CD4-positive, alpha-beta memory T cell (primary cell): ENCODE results near the gene CPM. TPM values are rescaled to one million over a fixed set of nuclear protein-coding genes. Genes with fewer than 3 reads are reported as not detected.
A peak's percentile ranks its signal among the peaks of the same experiment; 100 is the strongest.
"Not testable (repeated sequence)": the region's sequence is repeated elsewhere in the genome, so short reads cannot be mapped to it uniquely, and the experiment has no call there.

Experiments
- CTCF ChIA-PET: fragments of 350-600 bp; sonication (Branson Sonifier 250); formaldehyde crosslinking; loops from one replicate; lab custom pipeline; 2021; ENCODE audit warnings: inconsistent platforms; ENCODE audit not compliant: partially characterized antibody; lab: Charles Lee
- POLR2A ChIA-PET: fragments of 350-600 bp; sonication (Branson Sonifier 250); formaldehyde crosslinking; loops from one replicate; lab custom pipeline; 2021; ENCODE audit not compliant: partially characterized antibody; lab: Charles Lee
- DNase-seq, 5 donors: peaks; one replicate each; pipeline versions ENCODE4 v3.0.0 to v3.0.0-alpha.2; 2020 to 2022; ENCODE audit warnings: mixed read lengths in 1 of 5
- H3K27ac ChIP-seq: one replicate; pipeline ENCODE4 v1.7.0; 2013; ENCODE audit warnings: low read depth, low read length
- H3K27me3 ChIP-seq: 2 replicates; pipeline ENCODE4 v1.7.0; 2013; ENCODE audit warnings: mild to moderate bottlenecking, low read length, moderate library complexity; ENCODE audit not compliant: insufficient read depth
- H3K36me3 ChIP-seq: 2 replicates; pipeline ENCODE4 v1.7.0; 2013; ENCODE audit warnings: mild to moderate bottlenecking, low read length, moderate library complexity; ENCODE audit not compliant: insufficient read depth
- H3K4me1 ChIP-seq: 2 replicates; pipeline ENCODE4 v1.7.0; 2013; ENCODE audit warnings: mild to moderate bottlenecking, low read length, moderate library complexity; ENCODE audit not compliant: insufficient read depth
- H3K4me3 ChIP-seq, 2 donors: one replicate each; pipeline ENCODE4 v1.7.0; 2013; ENCODE audit warnings: low read length in 2 of 2, mild to moderate bottlenecking in 1 of 2
- H3K9me3 ChIP-seq, 2 donors: one replicate each; pipeline ENCODE4 v1.7.0; 2013; ENCODE audit warnings: low read length in 2 of 2, control low read depth in 1 of 2; ENCODE audit not compliant: control insufficient read depth in 1 of 2
- H3K27ac Mint-ChIP-seq, 7 donors: one replicate each; pipeline ENCODE4 v1.8.0; 2020 to 2021; ENCODE audit warnings: mixed read lengths in 7 of 7, mild to moderate bottlenecking in 6 of 7, inconsistent platforms in 3 of 7, moderate library complexity in 3 of 7
- H3K27me3 Mint-ChIP-seq, 2 donors: one replicate each; pipeline ENCODE4 v1.8.0; 2020 to 2021; ENCODE audit warnings: mixed read lengths in 2 of 2
- H3K36me3 Mint-ChIP-seq, 2 donors: one replicate each; pipeline ENCODE4 v1.8.0; 2020 to 2021; ENCODE audit warnings: mixed read lengths in 2 of 2, inconsistent platforms in 1 of 2, mild to moderate bottlenecking in 1 of 2
- H3K4me1 Mint-ChIP-seq, 4 donors: one replicate each; pipeline ENCODE4 v1.8.0; 2020 to 2021; ENCODE audit warnings: mixed read lengths in 4 of 4, mild to moderate bottlenecking in 1 of 4
- H3K4me3 Mint-ChIP-seq, 8 donors: one replicate each; pipeline ENCODE4 v1.8.0; 2020 to 2021; ENCODE audit warnings: mixed read lengths in 8 of 8, mild to moderate bottlenecking in 7 of 8, moderate library complexity in 6 of 8, inconsistent platforms in 3 of 8
- H3K9me3 Mint-ChIP-seq, 8 donors: one replicate each; pipeline ENCODE4 v1.8.0; 2020 to 2021; ENCODE audit warnings: mixed read lengths in 8 of 8, mild to moderate bottlenecking in 5 of 8, inconsistent platforms in 3 of 8, moderate library complexity in 1 of 8
- intact Hi-C: fragments of 100-400 bp; cut with micrococcal nuclease; formaldehyde crosslinking; loops from one replicate; pipeline ENCODE4 v1.15.1; 2023
- polyA plus RNA-seq, 2 donors: library from polyadenylated mRNA; unstranded; fragments of 300-500 nt; fragmentation: Illumina TruSeq; gene quantifications; one replicate each; pipeline ENCODE4 v1.2.3, GENCODE V29; 2021
- total RNA-seq, 2 experiments: library from RNA; stranded (reverse); gene quantifications; one replicate each; pipeline ENCODE4 v1.2.3, GENCODE V29; 2021

Gene CPM
- total and polyA plus RNA-seq, 4 experiments from 2014 or later, result 1.3 to 3.1 (median 2.3) TPM

DNA sequence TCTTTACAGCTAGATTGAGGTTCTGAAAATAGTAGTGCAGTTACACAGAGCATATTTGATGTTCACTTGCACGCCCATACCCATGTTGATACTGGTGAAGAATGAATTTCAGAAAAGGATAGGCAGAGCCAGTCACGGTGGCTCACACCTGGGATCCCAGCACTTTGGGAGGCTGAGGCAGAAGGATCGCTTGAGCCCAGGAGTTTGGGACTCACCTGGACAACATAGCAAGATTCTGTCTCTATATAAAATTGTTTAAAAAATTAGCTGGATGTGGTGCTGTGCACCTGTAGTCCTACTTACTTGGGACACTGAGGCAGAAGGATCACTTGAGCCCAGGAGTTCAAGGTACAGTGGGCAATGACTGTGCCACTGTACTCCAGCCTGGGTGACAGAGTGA is 68.4 kb downstream of the CPM start:
- DNase-seq, result no peak
- no peak overlapping the region for H3K4me3 Mint-ChIP-seq
- Histone ChIP-seq H3K9me3 (no peaks in the 10 kb centered on the region), H3K36me3 (no peaks in the 10 kb centered on the region), H3K4me3 (no peak overlapping the region), H3K27ac (no peak overlapping the region), H3K27me3 (no peaks in the 10 kb centered on the region), H3K4me1 (no peaks in the 10 kb centered on the region)
- intact Hi-C loops, result loop anchor here (1.0 kb wide), 1 partner anchor 206 kb away; no protein-coding TSS in a partner anchor
- peaks cover 0 to 2% of the 10 kb centered on the region in 2 donors for H3K27me3 Mint-ChIP-seq
- H3K27ac Mint-ChIP-seq, result no peak overlapping the region
- ChIA-PET CTCF (interaction anchor here (1.0 kb wide), 1 partner anchor 205 kb away, joined by 4 read pairs; no protein-coding TSS in a partner anchor), POLR2A (no interaction called here)
- no peaks in the 10 kb centered on the region for H3K4me1 Mint-ChIP-seq
- no peaks in the 10 kb centered on the region for H3K36me3 Mint-ChIP-seq
- H3K9me3 Mint-ChIP-seq, result no peaks in the 10 kb centered on the region

DNA sequence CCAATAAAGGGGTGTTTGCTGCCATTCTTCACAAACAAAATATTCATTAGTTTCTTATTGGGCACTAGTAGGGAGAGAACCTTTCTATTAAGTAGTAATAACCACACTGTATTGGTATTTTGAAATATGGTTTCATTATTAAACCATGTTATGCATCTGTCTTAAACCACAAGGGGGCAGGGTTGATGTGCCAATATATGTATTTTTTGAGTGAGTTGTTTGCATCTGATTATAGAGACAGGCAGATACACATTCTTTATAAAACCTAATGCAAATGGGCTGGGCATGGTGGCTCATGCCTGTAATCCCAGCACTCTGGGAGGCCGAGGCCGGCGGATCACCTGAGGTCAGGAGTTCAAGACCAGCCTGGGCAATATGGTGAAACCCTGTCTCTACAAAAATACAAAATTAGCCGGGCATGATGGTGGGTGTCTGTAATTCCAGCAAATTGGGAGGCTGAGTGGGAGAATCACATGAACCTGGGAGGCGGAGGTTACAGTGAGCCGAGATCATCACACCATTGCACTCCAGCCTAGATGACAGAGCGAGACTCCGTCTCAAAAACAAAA is 69.0 kb downstream of the CPM start:
- H3K4me3 ChIP-seq, H3K4me1 ChIP-seq, H3K36me3 Mint-ChIP-seq, H3K9me3 Mint-ChIP-seq, H3K9me3 ChIP-seq, H3K27me3 ChIP-seq, H3K4me1 Mint-ChIP-seq, POLR2A ChIA-PET, H3K4me3 Mint-ChIP-seq, H3K36me3 ChIP-seq, H3K27ac ChIP-seq, H3K27me3 Mint-ChIP-seq: not testable (repeated sequence)
- intact Hi-C loops, result loop anchor here (1.0 kb wide), 1 partner anchor 206 kb away; no protein-coding TSS in a partner anchor
- CTCF ChIA-PET, result interaction anchor here (1.0 kb wide), 1 partner anchor 206 kb away, joined by 4 read pairs; no protein-coding TSS in a partner anchor
- H3K27ac Mint-ChIP-seq, result peak overlapping the region in 1 of 7 donors; percentile 74
- peak in 4 of 5 donors; percentile 12 to 26 (median 18) for DNase-seq

DNA sequence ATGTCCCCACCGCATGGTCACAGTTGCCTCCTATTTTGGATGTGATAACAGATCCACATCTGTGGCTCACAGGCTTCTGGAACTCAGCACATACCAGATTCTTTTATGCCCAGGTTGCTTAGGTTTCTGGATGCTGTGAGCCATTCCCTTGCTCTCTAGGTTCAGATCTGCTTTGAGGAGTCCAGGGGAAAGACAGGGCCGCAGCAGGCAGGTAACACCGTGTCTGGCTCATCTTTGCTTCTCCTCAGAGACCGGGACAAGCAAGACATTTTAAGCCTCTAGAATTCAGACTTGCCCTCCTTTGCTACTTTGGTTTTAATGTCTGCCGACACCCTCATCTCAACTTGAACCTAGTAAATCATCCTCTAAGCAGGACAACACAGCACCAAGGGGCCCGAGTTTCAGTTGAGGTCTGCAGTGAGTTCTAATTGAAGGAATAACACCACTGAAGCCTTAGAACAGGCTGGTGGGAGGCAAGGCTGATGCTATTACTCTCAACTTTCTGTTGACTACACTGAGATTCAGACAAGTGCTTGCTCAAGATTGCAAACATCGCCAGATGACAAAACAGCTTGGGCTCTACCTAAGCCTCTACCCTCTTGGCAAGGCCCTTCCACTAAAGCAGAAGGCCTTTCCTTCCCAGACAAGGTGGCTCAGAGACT is 69.7 kb downstream of the CPM start:
- no peak for DNase-seq
- Histone ChIP-seq H3K36me3 (no peaks in the 10 kb centered on the region), H3K4me1 (no peaks in the 10 kb centered on the region), H3K9me3 (no peaks in the 10 kb centered on the region), H3K4me3 (no peak overlapping the region), H3K27ac (no peak overlapping the region), H3K27me3 (no peaks in the 10 kb centered on the region)
- H3K36me3 Mint-ChIP-seq, result no peaks in the 10 kb centered on the region
- ChIA-PET POLR2A (no interaction called here), CTCF (no interaction called here)
- H3K4me3 Mint-ChIP-seq, result no peak overlapping the region
- intact Hi-C loops, result no loop called here
- peak overlapping the region in 1 of 7 donors; percentile 48 for H3K27ac Mint-ChIP-seq
- no peaks in the 10 kb centered on the region for H3K4me1 Mint-ChIP-seq
- no peaks in the 10 kb centered on the region for H3K9me3 Mint-ChIP-seq
- H3K27me3 Mint-ChIP-seq, result peaks cover 0 to 2% of the 10 kb centered on the region in 2 donors

DNA sequence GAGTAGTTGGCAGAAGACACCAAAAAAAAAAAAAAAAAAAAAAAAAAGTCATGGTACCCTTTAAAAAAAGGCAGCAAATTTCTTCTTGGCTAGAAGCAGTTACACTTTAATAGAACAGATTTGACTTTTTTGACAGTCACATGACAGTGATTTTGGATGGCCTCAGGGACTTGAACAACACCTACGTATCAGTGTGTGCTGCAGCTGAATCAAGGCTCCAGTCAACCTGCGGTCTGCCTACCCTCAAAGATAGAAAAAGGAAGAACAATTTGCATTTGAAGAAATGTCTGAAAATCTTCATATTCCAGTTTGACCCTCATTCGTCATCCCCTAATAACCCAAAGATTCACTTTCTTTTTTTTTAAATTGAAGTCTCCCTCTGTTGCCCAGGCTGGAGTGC is 71.1 kb downstream of the CPM start:
- DNase-seq, result no peak
- Histone ChIP-seq H3K36me3 (no peaks in the 10 kb centered on the region), H3K9me3 (no peaks in the 10 kb centered on the region), H3K27ac (no peak overlapping the region), H3K27me3 (no peaks in the 10 kb centered on the region), H3K4me3 (no peak overlapping the region), H3K4me1 (no peaks in the 10 kb centered on the region)
- no peaks in the 10 kb centered on the region for H3K9me3 Mint-ChIP-seq
- CTCF ChIA-PET, result no interaction called here
- intact Hi-C loops, result no loop called here
- H3K36me3 Mint-ChIP-seq, result no peaks in the 10 kb centered on the region
- POLR2A ChIA-PET, result no interaction called here
- H3K27ac Mint-ChIP-seq, result no peak overlapping the region
- peaks cover 0 to 2% of the 10 kb centered on the region in 2 donors for H3K27me3 Mint-ChIP-seq
- no peaks in the 10 kb centered on the region for H3K4me1 Mint-ChIP-seq
- H3K4me3 Mint-ChIP-seq, result no peak overlapping the region

DNA sequence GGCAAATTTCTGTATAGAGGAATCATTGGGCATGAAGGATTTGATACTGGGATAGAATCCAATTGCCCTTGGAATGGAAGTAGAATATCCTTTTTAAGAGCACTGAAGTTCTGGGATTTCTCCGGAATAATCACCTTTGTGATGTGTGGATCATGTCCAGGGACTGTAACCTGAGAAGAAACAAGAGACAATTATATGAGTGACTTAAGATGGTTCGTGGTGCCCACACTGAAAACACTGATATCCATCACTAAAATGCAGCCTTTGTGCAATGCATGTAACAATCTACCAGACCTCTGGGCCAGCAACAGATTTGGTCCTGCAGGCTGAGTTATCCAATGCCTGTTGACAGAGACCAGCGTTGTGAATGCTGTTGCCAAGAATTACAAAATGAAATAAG is 76.5 kb downstream of the CPM start:
- no peaks in the 10 kb centered on the region for H3K27me3 ChIP-seq
- H3K36me3 ChIP-seq, result no peaks in the 10 kb centered on the region
- POLR2A ChIA-PET, result no interaction called here
- Mint-ChIP-seq H3K9me3 (no peaks in the 10 kb centered on the region), H3K27me3 (peaks cover 2 to 4% of the 10 kb centered on the region in 2 donors), H3K36me3 (no peaks in the 10 kb centered on the region), H3K27ac (no peak overlapping the region), H3K4me1 (no peaks in the 10 kb centered on the region), H3K4me3 (no peak overlapping the region)
- no peak for DNase-seq
- intact Hi-C loops, result no loop called here
- CTCF ChIA-PET, result no interaction called here
- H3K4me3 ChIP-seq, result no peak overlapping the region
- no peak overlapping the region for H3K27ac ChIP-seq
- H3K9me3 ChIP-seq, result no peaks in the 10 kb centered on the region
- no peaks in the 10 kb centered on the region for H3K4me1 ChIP-seq

DNA sequence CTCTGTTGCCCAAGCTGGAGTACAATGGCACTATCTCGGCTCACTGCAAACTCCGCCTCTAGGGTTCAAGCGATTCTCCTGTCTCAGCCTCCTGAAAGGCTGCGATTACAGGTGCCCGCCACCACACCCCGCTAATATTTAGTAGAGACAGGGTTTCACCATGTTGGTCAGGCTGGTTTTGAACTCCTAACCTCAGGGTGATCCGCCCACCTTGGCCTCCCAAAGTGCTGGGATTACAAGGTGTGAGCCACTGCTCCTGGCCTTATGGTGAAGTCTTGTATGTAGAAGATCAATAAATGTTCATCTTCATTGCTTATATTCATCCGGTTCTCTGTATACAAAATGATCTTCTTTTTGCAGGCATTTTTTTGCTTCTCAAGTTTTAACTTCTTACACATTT is 77.2 kb downstream of the CPM start:
- Mint-ChIP-seq H3K36me3 (no peaks in the 10 kb centered on the region), H3K27me3 (peaks cover 2 to 4% of the 10 kb centered on the region in 2 donors), H3K4me1 (no peaks in the 10 kb centered on the region), H3K9me3 (no peaks in the 10 kb centered on the region), H3K4me3 (no peak overlapping the region), H3K27ac (no peak overlapping the region)
- Histone ChIP-seq H3K9me3 (no peaks in the 10 kb centered on the region), H3K36me3 (no peaks in the 10 kb centered on the region), H3K27me3 (no peaks in the 10 kb centered on the region), H3K27ac (no peak overlapping the region), H3K4me1 (no peaks in the 10 kb centered on the region), H3K4me3 (no peak overlapping the region)
- intact Hi-C loops, result no loop called here
- DNase-seq, result no peak
- ChIA-PET POLR2A (no interaction called here), CTCF (no interaction called here)

DNA sequence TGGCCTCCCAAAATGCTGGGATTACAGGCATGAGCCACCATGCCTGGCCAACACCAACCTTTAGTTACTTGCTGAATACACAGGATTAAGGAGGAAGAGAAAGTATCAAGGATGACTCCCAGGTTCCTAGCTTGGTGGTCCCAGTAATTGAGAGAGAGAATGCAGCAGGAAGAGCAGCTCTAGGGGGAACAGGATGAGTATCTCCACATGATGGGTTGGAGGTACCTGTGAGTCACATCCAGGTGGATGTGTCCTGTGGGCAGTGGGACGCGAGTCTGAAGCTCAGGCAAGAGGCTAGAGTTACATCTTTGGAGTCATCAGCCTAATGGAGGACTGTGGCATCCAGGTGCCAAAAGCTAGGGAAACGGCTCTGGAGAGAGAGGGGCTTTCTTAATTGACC is 77.9 kb downstream of the CPM start:
- intact Hi-C loops, result no loop called here
- no peaks in the 10 kb centered on the region for H3K9me3 Mint-ChIP-seq
- no peak overlapping the region for H3K27ac Mint-ChIP-seq
- ChIA-PET CTCF (no interaction called here), POLR2A (no interaction called here)
- no peak for DNase-seq
- Histone ChIP-seq H3K27ac (no peak overlapping the region), H3K27me3 (no peaks in the 10 kb centered on the region), H3K36me3 (no peaks in the 10 kb centered on the region), H3K4me3 (no peak overlapping the region), H3K4me1 (no peaks in the 10 kb centered on the region), H3K9me3 (no peaks in the 10 kb centered on the region)
- peaks cover 2 to 4% of the 10 kb centered on the region in 2 donors for H3K27me3 Mint-ChIP-seq
- H3K4me1 Mint-ChIP-seq, result no peaks in the 10 kb centered on the region
- no peaks in the 10 kb centered on the region for H3K36me3 Mint-ChIP-seq
- H3K4me3 Mint-ChIP-seq, result no peak overlapping the region
